Measurements from ENCODE around the gene TPO. TPM values are rescaled to one million over a fixed set of nuclear protein-coding genes. Genes with fewer than 3 reads are reported as not detected.

Gene TPO
- polyA plus RNA-seq, 1 donor from 2014 or later = not detected

- Histone ChIP-seq H2AFZ (ENCODE audit: low read depth, low read length) (no peak overlapping the region), H3K79me2 (replicated peaks; ENCODE audit: insufficient read depth, low read length) (no peaks in the 10 kb centered on the region), H3K4me2 (ENCODE audit: low read length) (no peak overlapping the region), H3K9me3 (ENCODE audit: low read length) (no peaks in the 10 kb centered on the region), H3K9me2 (ENCODE audit: insufficient read depth, low read length) (no peaks in the 10 kb centered on the region), H4K20me1 (ENCODE audit: insufficient read depth) (no peaks in the 10 kb centered on the region), H3K27me3 (ENCODE audit: insufficient read depth, low read depth, low read length) (no peaks in the 10 kb centered on the region), H3F3A (ENCODE audit: insufficient read depth, low read length, poor library complexity, severe bottlenecking) (no peaks in the 10 kb centered on the region), H3K36me3 (ENCODE audit: insufficient read depth, low read length) (no peaks in the 10 kb centered on the region), H3K4me3 (ENCODE audit: low read length) (no peak overlapping the region), H3K9ac (ENCODE audit: low read length) (no peak overlapping the region), H3K27ac (ENCODE audit: low read length) (no peak overlapping the region)
- TF ChIP-seq MXI1 (conservative IDR thresholded peaks at IDR 0.05; ENCODE audit: poor library complexity, severe bottlenecking) = peak; percentile 55
- TF ChIP-seq RAD21 (conservative IDR thresholded peaks at IDR 0.05) = peak; percentile 99
- peak; percentile 99 for TF ChIP-seq SMC3 (conservative IDR thresholded peaks at IDR 0.05; ENCODE audit: poor library complexity)
- TF ChIP-seq CTCF (IDR thresholded peaks at IDR 0.05; ENCODE audit: poor library complexity, severe bottlenecking) = peak; percentile 97
- no peak for TF ChIP-seq POLR2AphosphoS5 (IDR thresholded peaks at IDR 0.05)
Measured at GRCh38 chr2:1546023-1546591, 132.8 kb downstream of the TPO start.

GRCh38 chr2:1546901-1547300 is 133.6 kb downstream of the TPO start:
- TF ChIP-seq MXI1 (conservative IDR thresholded peaks at IDR 0.05; ENCODE audit: poor library complexity, severe bottlenecking) = no peak
- TF ChIP-seq CTCF (IDR thresholded peaks at IDR 0.05; ENCODE audit: poor library complexity, severe bottlenecking) = no peak
- TF ChIP-seq TAF1 (IDR thresholded peaks at IDR 0.05; ENCODE audit: low read depth) = no peak
- TF ChIP-seq POLR2AphosphoS5 (IDR thresholded peaks at IDR 0.05) = no peak
- TF ChIP-seq EP300 (conservative IDR thresholded peaks at IDR 0.05; ENCODE audit: poor library complexity, severe bottlenecking) = no peak
- no peak for TF ChIP-seq EZH2 (IDR thresholded peaks at IDR 0.05; ENCODE audit: borderline replicate concordance, insufficient read depth, low read length, poor library complexity, severe bottlenecking)
- H3K9me2 ChIP-seq (ENCODE audit: insufficient read depth, low read length) = no peaks in the 10 kb centered on the region
- H3K9ac ChIP-seq (ENCODE audit: low read length) = no peak overlapping the region
- H3K36me3 ChIP-seq (ENCODE audit: insufficient read depth, low read length) = no peaks in the 10 kb centered on the region
- H3K79me2 ChIP-seq (replicated peaks; ENCODE audit: insufficient read depth, low read length) = no peaks in the 10 kb centered on the region
- H3K4me3 ChIP-seq (ENCODE audit: low read length) = no peak overlapping the region
- H3F3A ChIP-seq (ENCODE audit: insufficient read depth, low read length, poor library complexity, severe bottlenecking) = no peaks in the 10 kb centered on the region
- no peak overlapping the region for H3K4me2 ChIP-seq (ENCODE audit: low read length)
- H3K27me3 ChIP-seq (ENCODE audit: insufficient read depth, low read depth, low read length) = no peaks in the 10 kb centered on the region
- no peaks in the 10 kb centered on the region for H3K9me3 ChIP-seq (ENCODE audit: low read length)
- no peak overlapping the region for H2AFZ ChIP-seq (ENCODE audit: low read depth, low read length)
- no peak overlapping the region for H3K27ac ChIP-seq (ENCODE audit: low read length)
- H4K20me1 ChIP-seq (ENCODE audit: insufficient read depth) = no peaks in the 10 kb centered on the region
